ENCODE measurements around the gene HAUS7.
"Not testable (repeated sequence)": the region's sequence is repeated elsewhere in the genome, so short reads cannot be mapped to it uniquely, and the experiment has no call there.

DNA sequence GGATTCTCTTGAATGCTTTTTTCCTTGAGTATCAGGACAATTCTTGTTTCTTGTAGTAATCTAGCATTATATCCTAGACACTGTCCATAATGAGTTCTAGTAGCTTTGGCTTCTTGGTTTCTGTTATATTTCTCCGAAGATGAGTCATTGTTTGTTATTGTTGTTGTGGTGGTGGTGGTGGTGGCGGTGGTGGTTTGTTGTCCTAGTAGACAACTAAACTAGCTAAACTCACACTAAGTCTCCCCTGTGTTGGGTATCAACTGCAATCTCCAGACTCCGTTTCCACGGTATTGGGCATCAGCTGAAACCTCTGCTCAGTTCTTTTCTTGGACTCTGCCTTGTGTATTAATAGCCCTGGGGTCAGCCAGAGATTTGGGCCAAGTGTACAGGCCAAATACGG, 66.0 kb downstream of the HAUS7 start:
- not testable (repeated sequence) for TF ChIP-seq POLR2AphosphoS5 (IDR thresholded peaks at IDR 0.05; ENCODE audit: low read depth, low read length); POLR2A (IDR thresholded peaks at IDR 0.05; ENCODE audit: low read depth, low read length); TAF1 (IDR thresholded peaks at IDR 0.05; ENCODE audit: borderline replicate concordance, low read depth, low read length)
